Measurements from ENCODE around the gene KIF4A. TPM values are rescaled to one million over a fixed set of nuclear protein-coding genes. Genes with fewer than 3 reads are reported as not detected.

Gene KIF4A
- total RNA-seq, 2 experiments from 2014 or later = 29.9 to 40.7 TPM

DNA sequence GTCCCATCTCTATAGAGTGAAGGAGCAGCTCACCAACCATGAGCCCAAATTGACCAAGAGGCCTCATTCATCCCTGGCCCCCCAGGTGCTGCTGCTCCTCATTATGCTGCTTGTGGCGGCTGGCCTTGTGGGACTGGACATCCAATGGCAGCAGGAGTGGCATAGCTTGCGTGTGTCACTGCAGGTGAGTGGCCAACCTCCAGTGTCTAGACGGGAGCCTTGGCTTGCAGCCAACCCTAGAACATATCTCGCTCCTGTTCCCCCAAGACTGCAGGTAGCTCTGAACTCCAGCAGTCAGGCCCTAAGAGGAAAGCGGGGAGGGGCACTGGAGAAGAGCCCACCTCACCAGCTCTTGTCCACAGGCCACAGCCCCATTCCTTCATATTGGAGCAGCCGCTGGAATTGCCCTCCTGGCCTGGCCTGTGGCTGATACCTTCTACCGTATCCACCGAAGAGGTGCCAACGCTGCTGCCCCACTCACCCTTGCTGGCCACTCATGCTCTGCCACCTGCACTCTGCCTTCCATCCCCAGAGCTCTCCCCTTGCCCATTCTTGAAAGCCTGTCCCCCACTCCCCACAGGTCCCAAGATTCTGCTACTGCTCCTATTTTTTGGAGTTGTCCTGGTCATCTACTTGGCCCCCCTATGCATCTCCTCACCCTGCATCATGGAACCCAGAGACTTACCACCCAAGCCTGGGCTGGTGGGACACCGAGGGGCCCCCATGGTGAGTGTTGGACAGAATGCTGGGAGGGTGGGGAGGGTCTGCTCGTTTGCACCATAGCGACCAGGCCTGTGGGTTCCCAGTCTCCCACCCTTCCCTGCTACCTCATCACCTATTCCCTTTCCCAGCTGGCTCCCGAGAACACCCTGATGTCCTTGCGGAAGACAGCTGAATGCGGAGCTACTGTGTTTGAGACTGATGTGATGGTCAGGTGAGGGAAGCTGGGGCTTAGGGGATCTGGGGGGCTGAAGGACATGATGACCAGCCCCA is 136.7 kb downstream of the KIF4A start:
- no peak overlapping the region for H3K4me2 ChIP-seq (ENCODE audit: low read length)
- POLR2A ChIA-PET = no interaction called here
- intact Hi-C loops (cut with micrococcal nuclease; ENCODE audit: unreplicated experiment) = no loop called here
- no peaks in the 10 kb centered on the region for H3K79me2 ChIP-seq (ENCODE audit: insufficient read depth, low read depth, low read length)
- no peaks in the 10 kb centered on the region for H3K4me1 ChIP-seq (ENCODE audit: insufficient read depth, low read length, poor library complexity, severe bottlenecking)
- no peaks in the 10 kb centered on the region for H3K9me2 ChIP-seq (ENCODE audit: insufficient read depth, low read length)
- H3K4me3 ChIP-seq (ENCODE audit: low read depth, low read length, poor library complexity, severe bottlenecking) = no peak overlapping the region
- DNase-seq (ENCODE audit: low spot score) = no peak
- H3K27ac ChIP-seq (ENCODE audit: low read depth, low read length, poor library complexity, severe bottlenecking) = no peak overlapping the region
- no peaks in the 10 kb centered on the region for H3K9me3 ChIP-seq (ENCODE audit: low read length)
- TF ChIP-seq, protein P1, sequence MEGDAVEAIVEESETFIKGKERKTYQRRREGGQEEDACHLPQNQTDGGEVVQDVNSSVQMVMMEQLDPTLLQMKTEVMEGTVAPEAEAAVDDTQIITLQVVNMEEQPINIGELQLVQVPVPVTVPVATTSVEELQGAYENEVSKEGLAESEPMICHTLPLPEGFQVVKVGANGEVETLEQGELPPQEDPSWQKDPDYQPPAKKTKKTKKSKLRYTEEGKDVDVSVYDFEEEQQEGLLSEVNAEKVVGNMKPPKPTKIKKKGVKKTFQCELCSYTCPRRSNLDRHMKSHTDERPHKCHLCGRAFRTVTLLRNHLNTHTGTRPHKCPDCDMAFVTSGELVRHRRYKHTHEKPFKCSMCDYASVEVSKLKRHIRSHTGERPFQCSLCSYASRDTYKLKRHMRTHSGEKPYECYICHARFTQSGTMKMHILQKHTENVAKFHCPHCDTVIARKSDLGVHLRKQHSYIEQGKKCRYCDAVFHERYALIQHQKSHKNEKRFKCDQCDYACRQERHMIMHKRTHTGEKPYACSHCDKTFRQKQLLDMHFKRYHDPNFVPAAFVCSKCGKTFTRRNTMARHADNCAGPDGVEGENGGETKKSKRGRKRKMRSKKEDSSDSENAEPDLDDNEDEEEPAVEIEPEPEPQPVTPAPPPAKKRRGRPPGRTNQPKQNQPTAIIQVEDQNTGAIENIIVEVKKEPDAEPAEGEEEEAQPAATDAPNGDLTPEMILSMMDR (conservative IDR thresholded peaks at IDR 0.05; ENCODE audit: low read length) = no peak
- TF ChIP-seq EZH2phosphoT487 (IDR thresholded peaks at IDR 0.05; ENCODE audit: borderline replicate concordance, low read depth, low read length) = no peak
- CTCF ChIA-PET (ENCODE audit: unreplicated experiment) = interaction anchor here (0.6 kb wide), 1 partner anchor 126 kb away, joined by 4 read pairs; no protein-coding TSS in a partner anchor
- peaks cover 1% of the 10 kb centered on the region; the same call in 1 of the 2 replicates for H3K36me3 ChIP-seq (ENCODE audit: insufficient read depth, low read length)
- BruUV-seq (replicated peaks) = no TSS peak
- H2AFZ ChIP-seq (ENCODE audit: low read length) = no peak overlapping the region
- H4K20me1 ChIP-seq (ENCODE audit: insufficient read depth, low read length) = no peaks in the 10 kb centered on the region

DNA sequence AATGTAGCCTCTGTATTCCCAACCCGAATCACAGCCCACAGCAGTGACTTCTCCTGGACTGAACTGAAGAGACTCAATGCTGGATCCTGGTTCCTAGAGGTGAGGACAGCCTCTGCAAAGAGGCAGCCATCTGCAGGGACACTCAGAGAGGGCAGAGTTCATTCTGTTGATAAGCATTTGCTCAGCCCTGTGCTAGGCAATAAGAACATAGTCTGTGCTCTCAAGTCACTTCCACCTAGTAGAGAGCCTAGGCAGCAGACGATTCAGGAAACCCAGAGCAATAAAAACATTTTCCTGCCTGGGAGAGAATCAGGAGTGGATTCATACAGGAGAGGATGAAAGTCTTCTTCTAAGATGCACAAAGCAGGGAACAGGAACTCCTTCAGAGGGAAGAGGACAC is 137.5 kb downstream of the KIF4A start:
- ChIA-PET POLR2A (no interaction called here), CTCF (ENCODE audit: unreplicated experiment) (interaction anchor here (0.6 kb wide), 1 partner anchor 127 kb away, joined by 4 read pairs; no protein-coding TSS in a partner anchor)
- Histone ChIP-seq H3K36me3 (ENCODE audit: insufficient read depth, low read length) (no peaks in the 10 kb centered on the region), H3K27ac (ENCODE audit: low read depth, low read length, poor library complexity, severe bottlenecking) (no peak overlapping the region), H3K9me2 (ENCODE audit: insufficient read depth, low read length) (no peaks in the 10 kb centered on the region), H3K4me2 (ENCODE audit: low read length) (no peak overlapping the region), H3K4me1 (ENCODE audit: insufficient read depth, low read length, poor library complexity, severe bottlenecking) (no peaks in the 10 kb centered on the region), H3K4me3 (ENCODE audit: low read depth, low read length, poor library complexity, severe bottlenecking) (no peak overlapping the region), H3K9me3 (ENCODE audit: low read length) (no peaks in the 10 kb centered on the region), H3K79me2 (ENCODE audit: insufficient read depth, low read depth, low read length) (no peaks in the 10 kb centered on the region), H2AFZ (ENCODE audit: low read length) (no peak overlapping the region), H4K20me1 (ENCODE audit: insufficient read depth, low read length) (no peaks in the 10 kb centered on the region)
- no TSS peak for BruUV-seq (replicated peaks)
- intact Hi-C loops (cut with micrococcal nuclease; ENCODE audit: unreplicated experiment) = no loop called here
- TF ChIP-seq, protein P1 (conservative IDR thresholded peaks at IDR 0.05; ENCODE audit: low read length) = no peak
- DNase-seq (ENCODE audit: low spot score) = no peak

DNA sequence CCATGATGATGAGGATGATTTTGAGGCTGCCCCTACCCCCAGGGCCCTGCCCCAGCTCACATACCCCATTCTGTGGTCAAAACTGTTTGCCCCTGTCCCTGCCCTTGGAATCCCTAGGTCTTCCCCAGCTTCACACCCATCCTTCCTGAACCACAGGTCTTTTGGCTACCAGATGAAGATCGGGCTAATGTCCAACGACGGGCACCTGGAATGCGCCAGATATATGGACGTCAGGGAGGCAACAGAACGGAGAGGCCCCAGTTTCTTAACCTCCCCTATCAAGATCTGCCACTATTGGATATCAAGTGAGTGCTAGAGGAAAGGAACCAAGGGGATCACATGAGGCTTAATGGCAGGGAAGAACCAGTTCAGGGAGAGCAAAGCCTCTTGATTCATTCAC is 139.9 kb downstream of the KIF4A start:
- no TSS peak for BruUV-seq (replicated peaks)
- CTCF ChIA-PET (ENCODE audit: unreplicated experiment) = no interaction called here
- H3K4me2 ChIP-seq (ENCODE audit: low read length) = no peak overlapping the region
- TF ChIP-seq EZH2phosphoT487 (IDR thresholded peaks at IDR 0.05; ENCODE audit: borderline replicate concordance, low read depth, low read length) = no peak
- TF ChIP-seq, protein P1 (conservative IDR thresholded peaks at IDR 0.05; ENCODE audit: low read length) = no peak
- no peaks in the 10 kb centered on the region for H3K9me2 ChIP-seq (ENCODE audit: insufficient read depth, low read length)
- intact Hi-C loops (cut with micrococcal nuclease; ENCODE audit: unreplicated experiment) = loop anchor here (5.0 kb wide), 1 partner anchor 232 kb away; no protein-coding TSS in a partner anchor
- no peak for DNase-seq (ENCODE audit: low spot score)
- H4K20me1 ChIP-seq (ENCODE audit: insufficient read depth, low read length) = no peaks in the 10 kb centered on the region
- H3K9me3 ChIP-seq (ENCODE audit: low read length) = no peaks in the 10 kb centered on the region
- no peak overlapping the region for H3K27ac ChIP-seq (ENCODE audit: low read depth, low read length, poor library complexity, severe bottlenecking)
- peaks cover 7% of the 10 kb centered on the region for H3K4me1 ChIP-seq (ENCODE audit: insufficient read depth, low read length, poor library complexity, severe bottlenecking)
- no peaks in the 10 kb centered on the region for H3K79me2 ChIP-seq (ENCODE audit: insufficient read depth, low read depth, low read length)
- H3K36me3 ChIP-seq (ENCODE audit: insufficient read depth, low read length) = no peaks in the 10 kb centered on the region
- POLR2A ChIA-PET = interaction anchor here (0.6 kb wide), 1 partner anchor 208 kb away, joined by 3 read pairs; no protein-coding TSS in a partner anchor
- no peak overlapping the region for H3K4me3 ChIP-seq (ENCODE audit: low read depth, low read length, poor library complexity, severe bottlenecking)
- no peak overlapping the region for H2AFZ ChIP-seq (ENCODE audit: low read length)

Measured in OCI-LY7 (cell line).